Small intestine (tissue), 7 donors: ENCODE data around the gene HOXA7. TPM values are rescaled to one million over a fixed set of nuclear protein-coding genes. Genes with fewer than 3 reads are reported as not detected.
A peak's percentile ranks its signal among the peaks of the same experiment; 100 is the strongest.

Source experiments
- DNase-seq, 2 donors: peaks; one replicate each; pipeline versions ENCODE4 v3.0.0 to v3.0.0-alpha.2; 2013
- FAIRE-seq: peaks from 2 replicates; lab custom pipeline; 2012; peaks lifted over from hg19 to GRCh38; lab: Jason Lieb, UNC
- H3K27ac ChIP-seq, 3 donors: one replicate each; pipeline ENCODE4 v1.5.1; 2013; ENCODE audit warnings: low read length in 2 of 3, mild to moderate bottlenecking in 2 of 3, control low read depth in 1 of 3, inconsistent platforms in 1 of 3, low read depth in 1 of 3, moderate library complexity in 1 of 3
- H3K27me3 ChIP-seq, 3 donors: one replicate each; pipeline ENCODE4 v1.6.1; 2013; ENCODE audit warnings: low read length in 3 of 3, inconsistent platforms in 1 of 3; ENCODE audit not compliant: control insufficient read depth in 3 of 3, insufficient read depth in 3 of 3
- H3K36me3 ChIP-seq, 3 donors: one replicate each; pipeline ENCODE4 v1.6.1; 2013; ENCODE audit warnings: low read length in 3 of 3, inconsistent platforms in 1 of 3, low read depth in 1 of 3, mild to moderate bottlenecking in 1 of 3, moderate library complexity in 1 of 3; ENCODE audit not compliant: control insufficient read depth in 3 of 3, insufficient read depth in 2 of 3
- H3K4me1 ChIP-seq, 3 donors: one replicate each; pipeline ENCODE4 v1.6.1; 2013; ENCODE audit warnings: low read length in 2 of 3, inconsistent platforms in 1 of 3, low read depth in 1 of 3, mild to moderate bottlenecking in 1 of 3, moderate library complexity in 1 of 3; ENCODE audit not compliant: control insufficient read depth in 3 of 3, insufficient read depth in 2 of 3
- H3K4me3 ChIP-seq, 3 donors: one replicate each; pipeline ENCODE4 v1.5.1; 2013; ENCODE audit warnings: low read length in 3 of 3, control low read depth in 1 of 3, inconsistent platforms in 1 of 3, low read depth in 1 of 3, mild to moderate bottlenecking in 1 of 3, moderate library complexity in 1 of 3
- H3K9me3 ChIP-seq, 2 donors: one replicate each; pipeline ENCODE4 v1.6.1; 2013; ENCODE audit warnings: low read depth in 1 of 2, low read length in 1 of 2; ENCODE audit not compliant: control insufficient read depth in 2 of 2, insufficient read depth in 1 of 2
- WGBS, 3 donors: extraction: QIAGEN DNeasy Blood & Tissue Kit; methylation state at CpG; one replicate each; pipeline ENCODE4 v1.1.7; 2013; 5-methylcytosine and 5-hydroxymethylcytosine counted together
- polyA plus RNA-seq, 4 donors: library from polyadenylated mRNA; stranded (reverse) in 3 of 4; unstranded in 1 of 4; fragments of 200-250 nt in 3 of 4; fragments of 120-200 nt in 1 of 4; gene quantifications; one replicate each; pipeline versions ENCODE4 v1.2.1 to v1.2.3, GENCODE V29; 2013
- donor health status: healthy with polysubstance abuse.
- donor health status: control.
- donor health status: control.
- donor health status: Bipolar disorder and iron deficiency.
- donor health status: healthy.

The HOXA7 gene
- polyA plus RNA-seq, 4 donors, result 1.1 to 16.9 (median 1.9) TPM; not detected in 1

GRCh38 chr7:27158436-27159265 lies 2.2 kb upstream of the HOXA7 start:
- no peak overlapping the region for H3K27ac ChIP-seq
- peaks cover 0 to 3% of the 10 kb centered on the region in 2 donors for H3K9me3 ChIP-seq
- DNase-seq (no peak), FAIRE-seq (no peak)
- H3K27me3 ChIP-seq, result peaks cover 16 to 98% (median 70%) of the 10 kb centered on the region in 3 donors
- no peak overlapping the region for H3K4me3 ChIP-seq
- WGBS, 3 donors, result 17 to 34% (median 28%) methylated on average over 35 of the region's 35 CpGs
- H3K36me3 ChIP-seq, result peaks cover 0 to 7% (median 0%) of the 10 kb centered on the region in 3 donors
- peaks cover 0 to 20% (median 0%) of the 10 kb centered on the region in 3 donors for H3K4me1 ChIP-seq

GRCh38 chr7:27157702-27158431 lies 1.4 kb upstream of the HOXA7 start:
- no peak overlapping the region for H3K27ac ChIP-seq
- peaks cover 0 to 3% of the 10 kb centered on the region in 2 donors for H3K9me3 ChIP-seq
- H3K4me3 ChIP-seq, result peak overlapping the region in 2 of 3 donors; percentile 44 to 55
- peaks cover 13 to 98% (median 69%) of the 10 kb centered on the region in 3 donors for H3K27me3 ChIP-seq
- 9 to 19% (median 17%) methylated on average over 30 of the region's 30 CpGs for WGBS, 3 donors
- DNase-seq, result peak in 1 of 2 donors; percentile 71
- peaks cover 0 to 20% (median 0%) of the 10 kb centered on the region in 3 donors for H3K4me1 ChIP-seq
- peaks cover 0 to 3% (median 0%) of the 10 kb centered on the region in 3 donors for H3K36me3 ChIP-seq
- FAIRE-seq, result no peak

- H3K27me3 ChIP-seq, result peaks cover 13 to 98% (median 75%) of the 10 kb centered on the region in 3 donors
- peaks cover 0 to 20% (median 0%) of the 10 kb centered on the region in 3 donors for H3K4me1 ChIP-seq
- peaks cover 0 to 3% of the 10 kb centered on the region in 2 donors for H3K9me3 ChIP-seq
- peaks cover 0 to 1% (median 0%) of the 10 kb centered on the region in 3 donors for H3K36me3 ChIP-seq
- WGBS, 3 donors, result 11 to 16% (median 14%) methylated on average over 28 to 30 of the region's 30 CpGs
- no peak for DNase-seq
- no peak overlapping the region for H3K27ac ChIP-seq
- FAIRE-seq, result no peak
- peak overlapping the region in 2 of 3 donors; percentile 44 to 55 for H3K4me3 ChIP-seq
Observed at GRCh38 chr7:27156916-27157701, 634 bp upstream of the HOXA7 start.

- DNase-seq (peak in 1 of 2 donors; percentile 73), FAIRE-seq (no peak)
- WGBS, 3 donors, result 3 to 6% (median 3%) methylated on average over 59 to 63 of the region's 63 CpGs
- H3K27me3 ChIP-seq, result peaks cover 15 to 98% (median 78%) of the 10 kb centered on the region in 3 donors
- peak overlapping the region in 2 of 3 donors; percentile 48 to 67 for H3K27ac ChIP-seq
- H3K4me3 ChIP-seq, result peak overlapping the region; percentile 18 to 55 (median 47)
- peaks cover 0 to 3% of the 10 kb centered on the region in 2 donors for H3K9me3 ChIP-seq
- peaks cover 0 to 25% (median 0%) of the 10 kb centered on the region in 3 donors for H3K4me1 ChIP-seq
- H3K36me3 ChIP-seq, result no peaks in the 10 kb centered on the region
Observed at GRCh38 chr7:27155816-27156507, 513 bp downstream of the HOXA7 start.

DNA sequence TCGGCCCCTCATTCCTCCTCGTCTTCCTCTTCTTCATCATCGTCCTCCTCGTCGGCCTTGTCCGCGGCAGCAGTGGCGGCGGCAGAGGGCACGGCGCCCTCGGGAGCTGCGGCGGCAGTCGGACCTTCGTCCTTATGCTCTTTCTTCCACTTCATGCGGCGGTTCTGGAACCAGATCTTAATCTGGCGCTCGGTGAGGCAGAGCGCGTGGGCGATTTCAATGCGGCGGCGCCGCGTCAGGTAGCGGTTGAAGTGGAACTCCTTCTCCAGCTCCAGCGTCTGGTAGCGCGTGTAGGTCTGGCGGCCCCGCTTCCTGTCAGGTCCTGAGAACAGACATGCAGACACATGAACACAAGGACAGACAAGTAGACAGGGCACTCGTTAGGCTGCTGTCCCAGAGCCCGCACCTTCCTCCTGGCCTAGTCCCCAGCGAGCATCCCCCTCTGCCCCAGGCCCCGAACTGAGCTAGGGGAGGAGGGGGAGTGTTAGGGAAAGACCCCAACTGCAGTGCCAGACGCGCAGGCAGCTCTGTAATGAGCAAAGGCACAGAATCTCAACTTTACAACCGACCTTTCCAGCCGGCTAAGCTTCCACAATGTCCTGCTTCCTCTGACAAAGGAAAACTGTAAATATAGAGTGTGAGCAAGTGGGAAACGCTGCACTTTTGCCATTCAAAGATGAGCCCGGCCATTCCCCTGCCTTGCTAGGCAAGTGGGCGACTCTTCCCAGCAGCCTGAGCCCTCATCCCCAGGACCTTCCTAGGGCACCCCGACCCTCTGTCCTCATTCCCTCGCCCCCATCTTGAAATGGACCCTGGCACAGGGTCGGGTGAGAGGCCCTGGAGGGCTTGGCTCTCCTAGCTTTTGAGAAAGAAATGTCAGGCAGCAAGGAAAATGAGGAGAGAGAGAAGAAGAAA lies 1.3 kb downstream of the HOXA7 start:
- Histone ChIP-seq H3K36me3 (peaks cover 0 to 4% (median 0%) of the 10 kb centered on the region in 3 donors), H3K27ac (peak overlapping the region in 1 of 3 donors; percentile 17), H3K27me3 (peaks cover 15 to 98% (median 76%) of the 10 kb centered on the region in 3 donors), H3K4me1 (peaks cover 0 to 27% (median 0%) of the 10 kb centered on the region in 3 donors), H3K4me3 (peak overlapping the region in 2 of 3 donors; percentile 17 to 55), H3K9me3 (peaks cover 0 to 3% of the 10 kb centered on the region in 2 donors)
- 8 to 20% (median 16%) methylated on average over 48 of the region's 48 CpGs for WGBS, 3 donors
- FAIRE-seq (no peak), DNase-seq (no peak)

GRCh38 chr7:27154369-27154768 lies 2.1 kb downstream of the HOXA7 start:
- Histone ChIP-seq H3K9me3 (peaks cover 0 to 3% of the 10 kb centered on the region in 2 donors), H3K4me3 (no peak overlapping the region), H3K36me3 (peaks cover 0 to 5% (median 0%) of the 10 kb centered on the region in 3 donors), H3K4me1 (peaks cover 0 to 25% (median 0%) of the 10 kb centered on the region in 3 donors), H3K27me3 (peaks cover 15 to 97% (median 70%) of the 10 kb centered on the region in 3 donors), H3K27ac (no peak overlapping the region)
- 32 to 54% (median 38%) methylated on average over 10 of the region's 10 CpGs for WGBS, 3 donors
- FAIRE-seq, result no peak
- no peak for DNase-seq

GRCh38 chr7:27153526-27153925 lies 2.9 kb downstream of the HOXA7 start:
- peaks cover 0 to 3% of the 10 kb centered on the region in 2 donors for H3K9me3 ChIP-seq
- H3K27ac ChIP-seq, result no peak overlapping the region
- H3K36me3 ChIP-seq, result peaks cover 0 to 5% (median 0%) of the 10 kb centered on the region in 3 donors
- DNase-seq (no peak), FAIRE-seq (no peak)
- H3K4me3 ChIP-seq, result no peak overlapping the region
- WGBS, 3 donors, result 37 to 62% (median 61%) methylated on average over 3 of the region's 3 CpGs
- peaks cover 0 to 25% (median 0%) of the 10 kb centered on the region in 3 donors for H3K4me1 ChIP-seq
- peaks cover 15 to 97% (median 62%) of the 10 kb centered on the region in 3 donors for H3K27me3 ChIP-seq
